Naive thymus-derived CD4-positive, alpha-beta T cell (primary cell): Measurements from ENCODE around the gene UBXN1. TPM values are rescaled to one million over a fixed set of nuclear protein-coding genes. Genes with fewer than 3 reads are reported as not detected.

Experiments used
- ATAC-seq: fragments of 150-1000 bp; cut with Tn5 transposase; 2 replicates; pipeline ENCODE4 v1.10.0; 2021; ENCODE audit warnings: mild to moderate bottlenecking, moderate library complexity
- CTCF ChIA-PET: fragments of 350-600 bp; sonication (Branson Sonifier 250); formaldehyde crosslinking; loops from one replicate; lab custom pipeline; 2021; ENCODE audit warnings: antibody characterized with exemption; lab: Charles Lee
- POLR2A ChIA-PET: fragments of 350-600 bp; sonication (Branson Sonifier 250); formaldehyde crosslinking; loops from one replicate; lab custom pipeline; 2021; ENCODE audit warnings: antibody characterized with exemption, inconsistent platforms; lab: Charles Lee
- DNase-seq, 9 donors: peaks; one replicate each; pipeline versions ENCODE4 v3.0.0 to v3.0.0-alpha.2; 2020 to 2022; ENCODE audit warnings: mixed read lengths in 1 of 9
- H3K27ac ChIP-seq: one replicate; pipeline ENCODE4 v1.7.0; 2013; ENCODE audit warnings: mild to moderate bottlenecking, low read depth, low read length, moderate library complexity
- H3K27me3 ChIP-seq, 2 donors: one replicate each; pipeline ENCODE4 v1.7.0; 2013; ENCODE audit warnings: low read length in 2 of 2, mild to moderate bottlenecking in 2 of 2, moderate library complexity in 2 of 2; ENCODE audit not compliant: control insufficient read depth in 2 of 2, insufficient read depth in 2 of 2
- H3K36me3 ChIP-seq, 3 experiments: 1 replicate in 2 of 3; 2 replicates in 1 of 3; pipeline ENCODE4 v1.7.0; 2013; ENCODE audit warnings: low read length in 3 of 3, mild to moderate bottlenecking in 3 of 3, moderate library complexity in 1 of 3; ENCODE audit not compliant: insufficient read depth in 3 of 3, control insufficient read depth in 2 of 3
- H3K4me1 ChIP-seq, 2 donors: one replicate each; pipeline ENCODE4 v1.7.0; 2013; ENCODE audit warnings: low read length in 2 of 2, mild to moderate bottlenecking in 2 of 2, moderate library complexity in 1 of 2; ENCODE audit not compliant: control insufficient read depth in 2 of 2, insufficient read depth in 2 of 2
- H3K4me3 ChIP-seq: 2 replicates; pipeline ENCODE4 v1.7.0; 2013; ENCODE audit warnings: mild to moderate bottlenecking, low read length
- H3K9me3 ChIP-seq, 3 experiments: 1 replicate in 2 of 3; 2 replicates in 1 of 3; pipeline ENCODE4 v1.7.0; 2013; ENCODE audit warnings: low read length in 3 of 3; ENCODE audit not compliant: control insufficient read depth in 2 of 3
- H3K27ac Mint-ChIP-seq, 9 donors: one replicate each; pipeline ENCODE4 v1.8.0; 2020 to 2022; ENCODE audit warnings: mixed read lengths in 9 of 9, mild to moderate bottlenecking in 8 of 9, moderate library complexity in 5 of 9, inconsistent platforms in 2 of 9
- H3K27me3 Mint-ChIP-seq, 5 donors: one replicate each; pipeline ENCODE4 v1.8.0; 2021 to 2022; ENCODE audit warnings: mixed read lengths in 5 of 5, mild to moderate bottlenecking in 1 of 5
- H3K36me3 Mint-ChIP-seq, 5 donors: one replicate each; pipeline ENCODE4 v1.8.0; 2020 to 2022; ENCODE audit warnings: mixed read lengths in 5 of 5, mild to moderate bottlenecking in 3 of 5, inconsistent platforms in 1 of 5
- H3K4me1 Mint-ChIP-seq, 7 donors: one replicate each; pipeline ENCODE4 v1.8.0; 2020 to 2022; ENCODE audit warnings: mixed read lengths in 7 of 7, mild to moderate bottlenecking in 3 of 7, inconsistent platforms in 1 of 7
- H3K4me3 Mint-ChIP-seq, 10 donors: one replicate each; pipeline ENCODE4 v1.8.0; 2020 to 2022; ENCODE audit warnings: mild to moderate bottlenecking in 10 of 10, mixed read lengths in 10 of 10, moderate library complexity in 6 of 10, inconsistent platforms in 2 of 10
- H3K9me3 Mint-ChIP-seq, 11 donors: one replicate each; pipeline ENCODE4 v1.8.0; 2020 to 2022; ENCODE audit warnings: mixed read lengths in 11 of 11, mild to moderate bottlenecking in 4 of 11, inconsistent platforms in 1 of 11, moderate library complexity in 1 of 11
- intact Hi-C, 2 donors: fragments of 100-400 bp; cut with micrococcal nuclease; formaldehyde crosslinking; loops; one replicate each; pipeline ENCODE4 v1.15.1; 2023
- polyA plus RNA-seq, 2 donors: library from polyadenylated mRNA; unstranded; fragments of 300-500 nt; fragmentation: Illumina TruSeq; gene quantifications; one replicate each; pipeline ENCODE4 v1.2.3, GENCODE V29; 2021
- total RNA-seq, 6 experiments: library from RNA in 5 of 6; stranded (reverse) in 5 of 6; gene quantifications; 1 replicate in 5 of 6; 2 replicates in 1 of 6; pipeline ENCODE4 v1.2.3 and lab custom pipeline; 2021 to 2026

UBXN1 gene
- total and polyA plus RNA-seq, 7 experiments from 2014 or later: 114 to 256 (median 212) TPM

DNA sequence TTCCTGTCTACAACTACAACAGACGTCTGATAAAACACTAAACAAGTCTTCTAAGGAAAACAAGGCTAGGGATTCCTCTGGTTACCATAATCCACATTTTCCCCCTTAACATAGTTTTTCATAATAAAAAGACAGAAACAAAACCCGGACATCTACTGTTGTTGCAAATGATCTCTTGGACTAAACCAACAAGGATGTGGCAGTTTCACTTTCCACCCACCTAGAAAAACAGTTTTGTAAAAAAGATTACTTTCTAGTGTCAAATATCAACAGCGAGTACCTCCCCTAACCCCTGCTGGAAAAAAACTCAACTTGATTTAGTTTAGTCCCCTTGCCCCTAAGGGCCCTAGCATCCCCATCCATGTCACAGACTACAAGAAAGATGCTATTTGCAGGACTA lies 34.0 kb upstream of the UBXN1 start:
- Histone ChIP-seq H3K4me3 (no peak overlapping the region), H3K4me1 (peaks cover 21 to 32% of the 10 kb centered on the region in 2 donors), H3K27me3 (no peaks in the 10 kb centered on the region), H3K27ac (no peak overlapping the region), H3K36me3 (peaks cover 28 to 53% (median 29%) of the 10 kb centered on the region in 3 experiments), H3K9me3 (no peaks in the 10 kb centered on the region)
- peaks cover 0 to 4% (median 0%) of the 10 kb centered on the region in 11 donors for H3K9me3 Mint-ChIP-seq
- peaks cover 8 to 77% (median 55%) of the 10 kb centered on the region in 7 donors for H3K4me1 Mint-ChIP-seq
- peak overlapping the region in 4 of 10 donors; percentile 29 to 76 (median 48) for H3K4me3 Mint-ChIP-seq
- ATAC-seq: no peak
- no peaks in the 10 kb centered on the region for H3K27me3 Mint-ChIP-seq
- intact Hi-C loops: no loop called here
- POLR2A ChIA-PET: interaction anchor here (0.8 to 13.6 kb wide), 2 partner anchors 10 to 27 kb away, joined by 3 to 347 read pairs; partner anchors contain the start of genes HNRNPUL2 and TTC9C
- no peak for DNase-seq
- peaks cover 8 to 56% (median 29%) of the 10 kb centered on the region in 5 donors for H3K36me3 Mint-ChIP-seq
- CTCF ChIA-PET: interaction anchor here (0.6 to 1.0 kb wide), 2 partner anchors 19 to 57 kb away, joined by 3 read pairs; no protein-coding TSS in a partner anchor
- peak overlapping the region; percentile 51 to 94 (median 72) for H3K27ac Mint-ChIP-seq

GRCh38 chr11:62712276-62712812 lies 33.5 kb upstream of the UBXN1 start:
- H3K27me3 ChIP-seq: no peaks in the 10 kb centered on the region
- intact Hi-C loops: no loop called here
- Mint-ChIP-seq H3K36me3 (peaks cover 8 to 53% (median 26%) of the 10 kb centered on the region in 5 donors), H3K4me1 (peaks cover 7 to 78% (median 57%) of the 10 kb centered on the region in 7 donors), H3K27me3 (no peaks in the 10 kb centered on the region), H3K27ac (peak overlapping the region; percentile 51 to 94 (median 72)), H3K9me3 (peaks cover 0 to 4% (median 0%) of the 10 kb centered on the region in 11 donors), H3K4me3 (peak overlapping the region in 5 of 10 donors; percentile 13 to 76 (median 42))
- H3K4me1 ChIP-seq: peaks cover 24 to 37% of the 10 kb centered on the region in 2 donors
- H3K27ac ChIP-seq: no peak overlapping the region
- ATAC-seq: no peak
- H3K9me3 ChIP-seq: no peaks in the 10 kb centered on the region
- DNase-seq: no peak
- ChIA-PET POLR2A (interaction anchor here (0.6 to 13.6 kb wide), 5 partner anchors 11 to 135 kb away, joined by 3 to 347 read pairs (median 3); partner anchors contain the start of genes C11orf98, CSKMT, HNRNPUL2 and STX5), CTCF (interaction anchor here (0.6 kb wide), 1 partner anchor 57 kb away, joined by 3 read pairs; no protein-coding TSS in a partner anchor)
- no peak overlapping the region for H3K4me3 ChIP-seq
- peaks cover 23 to 47% (median 25%) of the 10 kb centered on the region in 3 experiments for H3K36me3 ChIP-seq

DNA sequence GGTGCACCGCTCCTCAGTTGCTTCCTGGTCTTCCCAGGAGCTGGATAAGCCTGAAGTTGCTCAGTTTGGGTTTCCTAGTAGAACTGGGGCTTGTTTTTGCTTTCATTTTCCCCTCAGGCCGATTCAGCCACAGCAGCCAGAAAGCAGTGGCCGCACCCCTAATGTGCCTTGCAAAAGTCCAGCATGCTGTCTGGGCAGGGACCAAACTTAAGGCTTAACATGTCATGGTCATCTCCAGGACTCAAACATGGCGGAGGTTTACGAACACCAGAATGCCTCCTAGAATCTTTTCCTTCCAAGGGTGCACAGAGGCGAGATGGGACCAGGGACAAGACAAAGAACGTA lies 31.1 kb upstream of the UBXN1 start:
- Mint-ChIP-seq H3K27ac (peak overlapping the region; percentile 94 to 99 (median 97)), H3K4me1 (peaks cover 17 to 74% (median 63%) of the 10 kb centered on the region in 7 donors), H3K4me3 (peak overlapping the region; percentile 92 to 99 (median 96)), H3K27me3 (no peaks in the 10 kb centered on the region), H3K9me3 (peaks cover 0 to 4% (median 0%) of the 10 kb centered on the region in 11 donors), H3K36me3 (peaks cover 3 to 36% (median 8%) of the 10 kb centered on the region in 5 donors)
- ChIA-PET CTCF (interaction anchor here (1.0 to 1.6 kb wide), 4 partner anchors 17 to 118 kb away, joined by 3 to 6 read pairs (median 4); partner anchors contain the start of genes C11orf98 and HNRNPUL2), POLR2A (interaction anchor here (1.0 to 13.6 kb wide), 26 partner anchors 13 to 1281 kb away, joined by 3 to 347 read pairs (median 10); partner anchors contain the start of genes C11orf98, CSKMT, EEF1G and HNRNPUL2)
- Histone ChIP-seq H3K27ac (peak overlapping the region; percentile 84), H3K36me3 (peaks cover 6 to 24% (median 6%) of the 10 kb centered on the region in 3 experiments), H3K4me1 (peaks cover 41 to 57% of the 10 kb centered on the region in 2 donors), H3K27me3 (no peaks in the 10 kb centered on the region), H3K9me3 (no peaks in the 10 kb centered on the region), H3K4me3 (peak overlapping the region; percentile 77)
- intact Hi-C loops: no loop called here
- DNase-seq (peak in 2 of 9 donors; percentile 18 to 38), ATAC-seq (no peak)

GRCh38 chr11:62709247-62710000 lies 30.6 kb upstream of the UBXN1 start:
- H3K9me3 ChIP-seq: no peaks in the 10 kb centered on the region
- Mint-ChIP-seq H3K36me3 (peaks cover 3 to 34% (median 8%) of the 10 kb centered on the region in 5 donors), H3K9me3 (peaks cover 0 to 4% (median 0%) of the 10 kb centered on the region in 11 donors), H3K27ac (peak overlapping the region; percentile 94 to 99 (median 97)), H3K4me3 (peak overlapping the region; percentile 92 to 99 (median 96)), H3K27me3 (no peaks in the 10 kb centered on the region), H3K4me1 (peaks cover 17 to 70% (median 64%) of the 10 kb centered on the region in 7 donors)
- H3K4me3 ChIP-seq: peak overlapping the region; percentile 77
- POLR2A ChIA-PET: interaction anchor here (0.6 to 13.6 kb wide), 39 partner anchors 9 to 1281 kb away, joined by 3 to 347 read pairs (median 7); partner anchors contain the start of genes C11orf98, CSKMT, EEF1G and GANAB
- peaks cover 41 to 57% of the 10 kb centered on the region in 2 donors for H3K4me1 ChIP-seq
- H3K27me3 ChIP-seq: no peaks in the 10 kb centered on the region
- CTCF ChIA-PET: interaction anchor here (1.0 to 1.4 kb wide), 3 partner anchors 18 to 118 kb away, joined by 3 to 6 read pairs (median 3); partner anchors contain the start of genes C11orf98 and HNRNPUL2
- ATAC-seq: peak; percentile 88
- H3K36me3 ChIP-seq: peaks cover 2 to 20% (median 2%) of the 10 kb centered on the region in 3 experiments
- H3K27ac ChIP-seq: peak overlapping the region; percentile 84
- peak; percentile 78 to 98 (median 97) for DNase-seq
- intact Hi-C loops: loop anchor here (1.0 to 5.0 kb wide), 24 partner anchors 18 to 963 kb away; partner anchors contain the start of genes GANAB (in 2 of the 2), HNRNPUL2 (in 2 of the 2), INTS5 (in 2 of the 2) and TAF6L (in 2 of the 2)

DNA sequence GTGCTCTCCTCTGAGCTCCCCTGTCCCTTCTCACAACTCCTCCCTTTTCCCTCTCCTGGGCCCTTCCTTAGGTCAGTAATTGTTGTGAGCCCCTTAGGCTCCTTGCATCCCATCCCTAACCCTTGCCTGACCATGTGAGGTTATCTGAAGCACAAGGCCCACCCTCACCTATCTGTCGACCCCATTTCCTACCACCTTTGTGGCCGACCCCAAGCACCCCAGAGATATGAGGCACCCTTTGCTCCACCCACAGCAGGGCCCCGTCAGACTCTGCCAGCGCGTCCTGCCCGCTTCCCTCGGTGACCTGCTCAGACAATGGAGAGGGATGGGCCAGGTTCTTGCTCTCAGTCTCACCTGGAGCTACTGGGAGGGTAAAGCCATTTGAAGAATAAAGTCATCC lies 29.9 kb upstream of the UBXN1 start:
- peaks cover 17 to 66% (median 62%) of the 10 kb centered on the region in 7 donors for H3K4me1 Mint-ChIP-seq
- H3K36me3 Mint-ChIP-seq: peaks cover 0 to 30% (median 8%) of the 10 kb centered on the region in 5 donors
- POLR2A ChIA-PET: interaction anchor here (0.6 to 13.6 kb wide), 38 partner anchors 8 to 1280 kb away, joined by 3 to 347 read pairs (median 7); partner anchors contain the start of genes C11orf98, CSKMT, EEF1G and GANAB
- intact Hi-C loops: loop anchor here (1.0 to 5.0 kb wide), 24 partner anchors 19 to 964 kb away; partner anchors contain the start of genes GANAB (in 2 of the 2), HNRNPUL2 (in 2 of the 2), INTS5 (in 2 of the 2) and TAF6L (in 2 of the 2)
- H3K4me3 Mint-ChIP-seq: peak overlapping the region; percentile 92 to 99 (median 96)
- Histone ChIP-seq H3K27ac (peak overlapping the region; percentile 84), H3K4me1 (peaks cover 41 to 57% of the 10 kb centered on the region in 2 donors), H3K4me3 (peak overlapping the region; percentile 77), H3K9me3 (no peaks in the 10 kb centered on the region), H3K36me3 (peaks cover 0 to 14% (median 0%) of the 10 kb centered on the region in 3 experiments), H3K27me3 (no peaks in the 10 kb centered on the region)
- no peaks in the 10 kb centered on the region for H3K27me3 Mint-ChIP-seq
- H3K27ac Mint-ChIP-seq: peak overlapping the region; percentile 94 to 99 (median 97)
- CTCF ChIA-PET: interaction anchor here (1.3 to 1.4 kb wide), 3 partner anchors 19 to 117 kb away, joined by 3 to 6 read pairs (median 4); partner anchors contain the start of genes C11orf98, HNRNPUL2 and TUT1
- peak in 3 of 9 donors; percentile 25 to 58 (median 45) for DNase-seq
- ATAC-seq: peak; percentile 9
- H3K9me3 Mint-ChIP-seq: peaks cover 0 to 4% (median 0%) of the 10 kb centered on the region in 11 donors
